PC-3 (cell line): Measurements from ENCODE around the gene NPRL2. TPM values are rescaled to one million over a fixed set of nuclear protein-coding genes. Genes with fewer than 3 reads are reported as not detected.

Source experiments
- ATAC-seq: fragments of 200-7000 bp; cut with Tn5 transposase; 2 replicates; pipeline ENCODE4 v1.9.1; 2020; ENCODE audit warnings: mild to moderate bottlenecking, moderate library complexity
- BruUV-seq: library from RNA; stranded (reverse); fragments of 400-500 nt; replicated peaks from 2 replicates; lab custom pipeline; 2021; lab: Mats Ljungman, UMichigan
- CTCF ChIA-PET: fragments of 300-600 bp; sonication (Branson Sonifier 250); formaldehyde crosslinking; loops from one replicate; lab custom pipeline; 2022; ENCODE audit warnings: antibody characterized with exemption; lab: Charles Lee
- POLR2A ChIA-PET: fragments of 300-600 bp; sonication (Branson Sonifier 250); formaldehyde crosslinking; loops from one replicate; lab custom pipeline; 2022; ENCODE audit warnings: antibody characterized with exemption; ENCODE audit not compliant: unreplicated experiment; lab: Charles Lee
- DNase-seq: peaks from one replicate; pipeline ENCODE4 v3.0.0-alpha.2; 2015
- H2AFZ ChIP-seq: fragments of 300-600 bp; sonication (generic); 2 replicates; pipeline ENCODE4 v1.6.0; 2016; ENCODE audit warnings: antibody characterized with exemption, low read length
- H3F3A ChIP-seq: fragments of 300-600 bp; sonication (generic); one replicate; pipeline ENCODE4 v1.6.0; 2017; ENCODE audit warnings: antibody characterized with exemption, low read length, control low read depth, mild to moderate bottlenecking; ENCODE audit not compliant: unreplicated experiment
- H3K27ac ChIP-seq: fragments of 300-600 bp; sonication (generic); 2 replicates; pipeline ENCODE4 v1.5.1; 2016; ENCODE audit warnings: mild to moderate bottlenecking, low read length
- H3K27me3 ChIP-seq: fragments of 300-600 bp; sonication (generic); 2 replicates; pipeline ENCODE4 v1.6.1; 2016; ENCODE audit warnings: low read length, mixed read lengths
- H3K36me3 ChIP-seq: fragments of 300-600 bp; sonication (generic); 2 replicates; pipeline ENCODE4 v1.6.1; 2016; ENCODE audit warnings: low read depth, mixed run types, low read length, mixed read lengths
- H3K4me1 ChIP-seq: fragments of 300-600 bp; sonication (generic); 2 replicates; pipeline ENCODE4 v1.5.1; 2016; ENCODE audit warnings: low read length; ENCODE audit not compliant: insufficient read depth
- H3K4me2 ChIP-seq: fragments of 300-600 bp; sonication (generic); 2 replicates; pipeline ENCODE4 v1.6.0; 2016; ENCODE audit warnings: low read length
- H3K4me3 ChIP-seq: fragments of 300-600 bp; sonication (generic); 2 replicates; pipeline ENCODE4 v1.5.1; 2016; ENCODE audit warnings: mild to moderate bottlenecking, low read length, mixed read lengths
- H3K79me2 ChIP-seq: fragments of 300-600 bp; sonication (generic); 2 replicates; pipeline ENCODE4 v1.6.1; 2017; ENCODE audit warnings: low read length, mixed read lengths
- H3K9ac ChIP-seq: fragments of 300-600 bp; sonication (generic); 2 replicates; pipeline ENCODE4 v1.6.0; 2016; ENCODE audit warnings: mild to moderate bottlenecking, low read length
- H3K9me2 ChIP-seq: fragments of 300-600 bp; sonication (generic); replicated peaks from 2 replicates; pipeline ENCODE4 v1.6.1; 2016; ENCODE audit warnings: mixed run types, low read length, mixed read lengths
- H3K9me3 ChIP-seq: fragments of 300-600 bp; sonication (generic); 2 replicates; pipeline ENCODE4 v1.6.1; 2016; ENCODE audit warnings: low read length, mixed read lengths
- H4K20me1 ChIP-seq: fragments of 300-600 bp; sonication (generic); 2 replicates; pipeline ENCODE4 v1.6.1; 2016; ENCODE audit warnings: low read length, mixed read lengths
- EZH2 ChIP-seq: fragments of 300-600 bp; sonication (generic); IDR thresholded peaks from one replicate; pipeline ENCODE4 v1.6.1; 2017; ENCODE audit warnings: antibody characterized with exemption, mild to moderate bottlenecking, low read length; ENCODE audit not compliant: unreplicated experiment
- EZH2phosphoT487 ChIP-seq: fragments of 300-600 bp; sonication (generic); IDR thresholded peaks from 2 replicates; pipeline ENCODE4 v1.6.1; 2018; ENCODE audit warnings: mild to moderate bottlenecking, antibody characterized with exemption, low read length, borderline replicate concordance
- intact Hi-C: fragments of 100-400 bp; cut with micrococcal nuclease; formaldehyde crosslinking; loops from 2 replicates; pipeline ENCODE4 v1.9.0; 2023
- total RNA-seq: library from RNA; depleted of rRNA; stranded (reverse); fragments of >200 nt; gene quantifications from 2 replicates; pipeline ENCODE4 v1.2.3, GENCODE V29; 2014; rRNA removed
- TF ChIP-seq, protein P1 (sequence below): fragments of 300-600 bp; sonication (generic); conservative IDR thresholded peaks from 2 replicates; pipeline ENCODE4 v1.5.1; 2017; ENCODE audit warnings: antibody characterized with exemption, low read depth, mild to moderate bottlenecking, low read length

Gene NPRL2
- total RNA-seq, 1 experiment from 2014 or later = 56.9 TPM

DNA sequence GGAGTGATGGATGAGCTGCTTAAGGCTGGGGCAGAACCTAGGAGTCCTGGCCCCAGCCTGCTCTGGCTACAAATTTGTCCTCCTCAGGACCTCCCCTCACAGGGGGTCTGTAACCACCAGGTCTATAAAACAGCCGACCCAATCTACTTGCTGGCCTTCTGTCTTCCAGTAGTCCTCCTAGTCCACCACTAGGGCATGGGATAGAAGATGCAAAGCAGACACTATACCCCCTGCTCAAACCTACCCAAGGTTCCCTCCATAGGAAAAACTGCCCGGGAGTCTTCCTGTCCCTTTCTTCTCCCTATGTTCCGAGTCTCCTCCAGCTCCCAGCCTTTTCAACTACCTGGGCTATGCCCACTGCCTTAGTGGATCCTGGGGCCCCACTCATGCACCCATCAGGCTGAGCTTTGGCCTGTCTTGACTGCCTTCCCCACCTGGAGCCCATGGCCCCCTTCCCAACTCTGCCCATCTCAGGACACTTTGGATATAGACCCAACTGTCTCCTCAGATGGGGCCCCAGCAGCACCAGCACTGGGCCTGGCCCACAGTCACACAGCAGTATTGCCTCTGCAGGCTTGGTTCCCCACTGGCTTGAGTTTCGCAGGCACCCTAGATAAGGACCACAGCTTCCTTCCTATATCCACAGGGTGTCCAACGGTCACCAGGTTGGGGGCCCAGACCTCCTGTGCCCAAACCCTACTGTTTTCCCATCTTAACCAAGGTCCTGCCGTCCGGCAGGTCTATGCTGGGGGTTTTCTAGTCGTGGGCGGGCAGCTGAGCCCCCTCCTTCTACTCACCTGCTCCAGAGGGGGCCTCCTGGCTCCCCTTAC lies 52.5 kb downstream of the NPRL2 start:
- peak overlapping the region; percentile 76 for H3K27ac ChIP-seq
- H2AFZ ChIP-seq = no peak overlapping the region
- no peaks in the 10 kb centered on the region for H4K20me1 ChIP-seq
- no peaks in the 10 kb centered on the region for H3K9me3 ChIP-seq
- CTCF ChIA-PET = interaction anchor here (0.7 to 1.6 kb wide), 2 partner anchors 23 to 26 kb away, joined by 3 to 7 read pairs; no protein-coding TSS in a partner anchor
- no peaks in the 10 kb centered on the region for H3F3A ChIP-seq
- intact Hi-C loops = loop anchor here (2.0 kb wide), 1 partner anchor 63 kb away; no protein-coding TSS in a partner anchor
- no TSS peak for BruUV-seq
- DNase-seq (no peak), ATAC-seq (no peak)
- POLR2A ChIA-PET = interaction anchor here (1.8 kb wide), 1 partner anchor 39 kb away, joined by 9 read pairs; no protein-coding TSS in a partner anchor
- H3K4me1 ChIP-seq = peaks cover 20% of the 10 kb centered on the region
- no peaks in the 10 kb centered on the region for H3K9me2 ChIP-seq
- no peaks in the 10 kb centered on the region for H3K27me3 ChIP-seq
- TF ChIP-seq EZH2phosphoT487 (no peak), EZH2 (no peak)
- TF ChIP-seq, protein P1, sequence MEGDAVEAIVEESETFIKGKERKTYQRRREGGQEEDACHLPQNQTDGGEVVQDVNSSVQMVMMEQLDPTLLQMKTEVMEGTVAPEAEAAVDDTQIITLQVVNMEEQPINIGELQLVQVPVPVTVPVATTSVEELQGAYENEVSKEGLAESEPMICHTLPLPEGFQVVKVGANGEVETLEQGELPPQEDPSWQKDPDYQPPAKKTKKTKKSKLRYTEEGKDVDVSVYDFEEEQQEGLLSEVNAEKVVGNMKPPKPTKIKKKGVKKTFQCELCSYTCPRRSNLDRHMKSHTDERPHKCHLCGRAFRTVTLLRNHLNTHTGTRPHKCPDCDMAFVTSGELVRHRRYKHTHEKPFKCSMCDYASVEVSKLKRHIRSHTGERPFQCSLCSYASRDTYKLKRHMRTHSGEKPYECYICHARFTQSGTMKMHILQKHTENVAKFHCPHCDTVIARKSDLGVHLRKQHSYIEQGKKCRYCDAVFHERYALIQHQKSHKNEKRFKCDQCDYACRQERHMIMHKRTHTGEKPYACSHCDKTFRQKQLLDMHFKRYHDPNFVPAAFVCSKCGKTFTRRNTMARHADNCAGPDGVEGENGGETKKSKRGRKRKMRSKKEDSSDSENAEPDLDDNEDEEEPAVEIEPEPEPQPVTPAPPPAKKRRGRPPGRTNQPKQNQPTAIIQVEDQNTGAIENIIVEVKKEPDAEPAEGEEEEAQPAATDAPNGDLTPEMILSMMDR = peak; percentile 6; the same call in 1 of the 2 replicates
- peaks cover 14% of the 10 kb centered on the region for H3K79me2 ChIP-seq
- H3K9ac ChIP-seq = peak overlapping the region; percentile 93
- H3K4me3 ChIP-seq = peak overlapping the region; percentile 94
- peak overlapping the region; percentile 98 for H3K4me2 ChIP-seq
- H3K36me3 ChIP-seq = no peaks in the 10 kb centered on the region

- Histone ChIP-seq H3K4me2 (no peak overlapping the region), H3K4me1 (peaks cover 26% of the 10 kb centered on the region), H3K9ac (no peak overlapping the region), H2AFZ (no peak overlapping the region), H3F3A (no peaks in the 10 kb centered on the region), H3K79me2 (peaks cover 14% of the 10 kb centered on the region), H3K9me3 (no peaks in the 10 kb centered on the region), H3K36me3 (no peaks in the 10 kb centered on the region), H4K20me1 (no peaks in the 10 kb centered on the region), H3K4me3 (no peak overlapping the region), H3K9me2 (no peaks in the 10 kb centered on the region), H3K27me3 (no peaks in the 10 kb centered on the region), H3K27ac (no peak overlapping the region)
- CTCF ChIA-PET = interaction anchor here (0.6 to 0.7 kb wide), 2 partner anchors 23 to 24 kb away, joined by 3 to 8 read pairs; no protein-coding TSS in a partner anchor
- no TSS peak for BruUV-seq
- intact Hi-C loops = no loop called here
- POLR2A ChIA-PET = no interaction called here
- DNase-seq (no peak), ATAC-seq (no peak)
- TF ChIP-seq, protein P1 = no peak
- TF ChIP-seq EZH2 = no peak
- no peak for TF ChIP-seq EZH2phosphoT487
Measured at GRCh38 chr3:50297384-50297775, 53.2 kb downstream of the NPRL2 start.

Other genes with a start within 250 kb of the NPRL2 start
- 47.3 and 50.5 TPM in 2 replicates for gene SEMA3F, start 195.5 kb downstream of the NPRL2 start, total RNA-seq
- gene GNAT1, start 159.2 kb downstream of the NPRL2 start, total RNA-seq = 0.22 TPM in 1 of 2 replicates, not detected in the other
- 0.17 and 3.3 TPM in 2 replicates for gene SLC38A3, start 145.5 kb downstream of the NPRL2 start, total RNA-seq
- 221 and 254 TPM in 2 replicates for gene GNAI2, start 114.6 kb downstream of the NPRL2 start, total RNA-seq
- gene SEMA3B, start 81.6 kb downstream of the NPRL2 start, total RNA-seq = 40.1 and 63.9 TPM in 2 replicates
- not detected in 2 replicates for gene LSMEM2, start 71.7 kb downstream of the NPRL2 start, total RNA-seq
- gene IFRD2, start 58.3 kb downstream of the NPRL2 start, total RNA-seq = 223 and 300 TPM in 2 replicates
- 13.2 and 20.8 TPM in 2 replicates for gene HYAL3, start 51.4 kb downstream of the NPRL2 start, total RNA-seq
- gene NAA80, start 51.4 kb downstream of the NPRL2 start, total RNA-seq = 8.7 and 16.6 TPM in 2 replicates
- 0.23 and 1.3 TPM in 2 replicates for gene HYAL1, start 47.2 kb downstream of the NPRL2 start, total RNA-seq
- gene HYAL2, start 28.0 kb downstream of the NPRL2 start, total RNA-seq = 97.8 and 111 TPM in 2 replicates
- gene TUSC2, start 22.6 kb downstream of the NPRL2 start, total RNA-seq = 143 and 156 TPM in 2 replicates
- 20.0 and 21.4 TPM in 2 replicates for gene RASSF1, start 9.9 kb downstream of the NPRL2 start, total RNA-seq
- gene ZMYND10, start 5.0 kb downstream of the NPRL2 start, total RNA-seq = 1.6 and 3.9 TPM in 2 replicates
- gene CYB561D2, start 87 bp upstream of the NPRL2 start, total RNA-seq = 37.1 and 44.3 TPM in 2 replicates
- gene TMEM115, start 8.7 kb upstream of the NPRL2 start, total RNA-seq = 54.9 and 56.6 TPM in 2 replicates
- 0.17 and 0.44 TPM in 2 replicates for gene CACNA2D2, start 152.9 kb upstream of the NPRL2 start, total RNA-seq
- 31.2 and 33.9 TPM in 2 replicates for gene C3orf18, start 217.0 kb upstream of the NPRL2 start, total RNA-seq
- gene HEMK1, start 218.7 kb upstream of the NPRL2 start, total RNA-seq = 20.3 and 22.2 TPM in 2 replicates